NCI-H1436 (cell line): ENCODE results near the gene CLIC5.

Experiments
- DNase-seq: peaks from one replicate; lab custom pipeline; 2025; lab: John Stamatoyannopoulos, UW

Gene CLIC5

GRCh38 chr6:45892196-45892595, 123.5 kb downstream of the CLIC5 start:
- no peak for DNase-seq

DNA sequence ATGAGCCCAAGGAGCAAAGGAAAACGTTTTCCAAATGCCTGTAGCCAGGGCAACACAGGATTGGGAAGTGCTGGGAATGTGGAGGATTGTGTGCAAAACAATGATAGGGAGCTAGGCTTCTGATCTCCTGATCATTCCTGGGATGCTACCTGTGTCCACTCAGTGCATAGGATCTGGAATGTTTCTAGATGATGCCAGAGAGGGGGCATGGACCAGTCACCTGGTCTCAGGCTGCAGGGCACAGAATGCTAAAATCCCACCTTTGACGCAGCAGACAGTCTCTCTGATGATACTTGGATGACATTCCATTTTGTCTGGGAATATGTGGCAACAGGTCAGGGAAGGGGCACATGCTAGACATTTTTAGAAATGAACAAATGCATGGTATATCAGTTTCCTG, 128.9 kb downstream of the CLIC5 start:
- no peak for DNase-seq

GRCh38 chr6:45884336-45884735, 131.3 kb downstream of the CLIC5 start:
- DNase-seq, result no peak

GRCh38 chr6:45882671-45883070, 133.0 kb downstream of the CLIC5 start:
- DNase-seq, result no peak

- no peak for DNase-seq
Measured at GRCh38 chr6:45881705-45882467, 133.8 kb downstream of the CLIC5 start.

DNA sequence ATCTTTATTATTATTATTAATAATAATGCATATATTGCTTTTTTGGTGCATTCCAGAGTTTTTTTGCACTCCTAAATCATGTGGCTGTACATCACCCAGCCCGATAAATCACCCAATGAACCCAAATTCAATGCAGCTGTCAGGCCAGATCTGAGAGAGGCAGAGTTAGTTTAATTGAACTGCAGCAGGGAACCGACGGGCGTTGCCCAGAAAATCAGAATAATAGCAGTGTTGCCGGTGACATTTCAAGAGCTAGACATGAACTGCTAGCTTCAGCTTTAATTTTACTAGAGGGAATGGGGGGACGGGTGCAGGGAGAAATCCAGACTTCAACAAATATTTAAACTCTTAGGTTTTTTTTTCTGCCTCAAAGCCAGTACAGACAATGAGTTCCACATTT, 135.0 kb downstream of the CLIC5 start:
- no peak for DNase-seq

- no peak for DNase-seq
Measured at GRCh38 chr6:45880159-45880558, 135.5 kb downstream of the CLIC5 start.

DNA sequence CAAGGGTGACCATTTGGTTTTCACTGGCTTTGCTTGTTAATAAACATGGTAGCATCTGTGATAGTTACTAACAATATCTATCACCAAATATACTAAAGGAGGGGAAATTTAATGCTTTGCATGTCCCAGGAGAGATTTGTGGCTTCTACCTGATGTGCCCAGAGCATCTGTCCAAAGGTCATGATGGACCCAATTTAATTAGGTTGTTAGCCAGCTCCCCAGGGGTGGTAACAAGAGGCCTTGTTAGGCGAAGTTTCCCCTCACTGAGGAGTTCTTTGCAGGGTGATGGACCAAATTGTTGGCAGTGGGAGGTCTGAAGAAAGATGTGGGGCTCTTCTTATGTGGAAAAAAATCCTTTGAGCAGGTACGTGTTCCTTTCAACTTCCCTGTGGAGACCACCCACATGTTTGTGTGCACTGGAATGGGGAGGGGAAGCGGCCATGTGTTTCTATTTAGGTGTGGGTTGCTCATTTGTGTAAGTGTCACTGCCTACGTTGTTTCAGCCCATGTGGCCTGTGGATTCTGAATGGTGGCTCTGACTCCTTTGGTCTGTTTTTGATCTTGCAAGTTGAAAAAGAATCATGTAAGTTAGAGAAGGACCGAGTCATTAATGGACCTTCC, 137.6 kb downstream of the CLIC5 start:
- no peak for DNase-seq

GRCh38 chr6:45872827-45873365, 142.8 kb downstream of the CLIC5 start:
- no peak for DNase-seq

- DNase-seq, result no peak
Measured at GRCh38 chr6:45870531-45870930, 145.1 kb downstream of the CLIC5 start.

- DNase-seq, result no peak
Measured at GRCh38 chr6:45864651-45865050, 151.0 kb downstream of the CLIC5 start.

- no peak for DNase-seq
Measured at GRCh38 chr6:45858691-45859090, 157.0 kb downstream of the CLIC5 start.

DNA sequence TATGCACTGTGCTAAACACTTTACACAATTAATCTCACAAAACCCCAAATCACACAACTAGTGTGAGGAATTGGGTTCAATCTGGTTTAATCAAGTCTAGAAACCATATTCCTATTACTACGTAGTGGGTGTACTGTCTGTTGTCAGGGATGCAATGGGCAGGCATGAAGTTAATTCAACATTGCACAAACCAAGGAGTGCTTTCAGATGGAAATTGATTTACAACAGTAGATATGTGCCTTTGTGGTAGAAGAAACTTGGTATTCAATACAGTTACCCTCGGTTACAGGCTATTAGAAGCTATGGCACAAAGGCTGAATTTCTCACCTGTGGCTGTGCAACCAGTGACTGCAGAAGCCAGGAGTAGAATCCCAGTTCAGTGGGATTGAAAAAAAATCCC, 157.8 kb downstream of the CLIC5 start:
- no peak for DNase-seq

GRCh38 chr6:45855642-45856394, 159.8 kb downstream of the CLIC5 start:
- DNase-seq, result no peak

DNA sequence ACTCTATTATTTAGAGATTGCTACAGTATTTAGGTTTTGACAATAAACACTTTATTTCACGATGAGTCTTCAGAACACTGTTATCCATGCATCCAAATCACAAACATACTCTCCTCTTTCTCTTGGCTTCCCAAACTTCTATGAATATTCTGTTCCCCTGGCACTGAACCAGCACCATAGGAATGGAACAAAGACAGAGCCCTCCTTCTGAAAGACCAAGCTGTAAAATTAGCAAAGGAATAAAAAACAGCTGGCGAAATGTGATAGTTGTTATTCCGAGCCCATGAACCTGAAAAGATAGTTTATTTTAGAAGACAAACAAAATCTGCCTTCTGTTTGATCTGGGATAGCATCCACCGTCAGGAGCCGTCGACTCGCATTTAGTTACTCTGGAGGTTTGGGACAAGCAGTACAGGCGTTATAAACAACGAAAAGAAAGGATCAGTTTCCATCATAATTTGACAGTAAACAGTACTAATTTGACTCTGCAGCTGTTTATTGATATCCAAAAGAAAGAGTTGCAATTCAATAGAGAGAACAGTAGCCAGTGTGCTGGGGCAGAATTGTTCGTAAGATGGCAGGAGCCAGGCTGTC, 161.4 kb downstream of the CLIC5 start:
- no peak for DNase-seq

GRCh38 chr6:45851034-45851400, 164.6 kb downstream of the CLIC5 start:
- DNase-seq, result no peak

DNA sequence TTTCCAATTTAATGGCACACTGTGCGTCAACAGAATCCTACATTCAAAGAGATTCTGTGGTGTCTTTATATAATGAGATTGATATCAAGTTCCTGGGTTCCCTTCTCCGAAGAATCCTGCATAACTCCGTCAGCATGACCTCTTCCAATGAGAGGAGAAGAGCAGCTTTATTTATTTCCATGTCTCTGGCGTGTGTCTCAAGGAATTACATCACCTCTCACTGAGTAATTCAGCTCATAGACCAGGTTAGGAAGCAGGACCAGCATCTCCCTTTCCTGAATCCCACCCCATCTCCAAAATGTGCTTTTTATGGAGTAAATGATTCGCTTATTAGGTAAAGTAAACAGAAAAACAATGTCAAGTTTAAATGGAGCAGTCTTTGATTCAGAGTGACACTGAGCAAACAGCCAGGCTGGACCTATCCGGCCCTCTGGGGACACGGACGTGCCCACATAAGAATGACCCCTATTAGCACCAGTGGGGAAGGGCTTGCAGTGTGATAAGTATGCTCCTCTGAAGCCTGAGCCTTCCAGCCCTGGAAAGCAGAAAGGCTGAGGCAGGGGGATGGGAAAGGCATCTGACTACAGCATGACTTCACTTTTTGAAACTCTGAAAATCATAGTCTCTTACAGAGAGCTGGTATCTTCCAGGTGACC, 165.2 kb downstream of the CLIC5 start:
- DNase-seq, result no peak

DNA sequence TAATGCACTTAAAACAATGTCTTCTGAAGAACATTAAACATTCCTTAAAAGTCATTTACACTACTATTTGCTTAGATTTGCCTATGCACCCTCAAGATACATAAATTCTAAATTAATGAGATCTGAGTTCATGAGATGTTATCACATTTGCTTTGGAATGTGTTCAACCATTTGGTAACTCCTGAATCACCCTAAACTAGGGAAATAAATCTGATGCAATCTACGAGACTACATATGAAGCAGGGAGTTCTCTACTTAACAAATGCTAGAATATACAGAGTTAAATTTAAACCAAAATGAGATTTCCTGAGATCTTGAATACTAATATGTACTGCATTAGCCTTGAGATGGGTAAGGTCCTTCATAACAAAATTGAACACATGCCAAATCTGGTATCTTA, 170.1 kb downstream of the CLIC5 start:
- DNase-seq, result no peak

DNA sequence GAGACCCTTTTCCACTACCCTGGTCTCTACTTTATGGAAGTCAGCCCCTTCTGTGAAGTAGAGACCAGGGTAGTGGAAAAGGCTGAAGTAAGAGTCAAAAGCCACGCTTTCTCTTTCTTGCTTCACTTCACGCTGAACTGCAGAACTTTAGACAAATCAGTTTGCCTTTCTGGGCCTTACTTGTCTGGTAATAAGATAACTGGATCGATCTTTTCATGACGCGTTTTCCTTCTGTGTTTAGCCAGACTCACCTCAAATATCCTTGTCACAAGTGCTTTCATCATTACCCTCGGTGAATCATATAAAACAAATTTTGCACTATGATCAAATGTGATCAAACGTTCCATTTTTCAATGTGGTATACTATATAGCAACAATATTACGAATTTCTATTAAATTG, 170.7 kb downstream of the CLIC5 start:
- DNase-seq, result no peak

DNA sequence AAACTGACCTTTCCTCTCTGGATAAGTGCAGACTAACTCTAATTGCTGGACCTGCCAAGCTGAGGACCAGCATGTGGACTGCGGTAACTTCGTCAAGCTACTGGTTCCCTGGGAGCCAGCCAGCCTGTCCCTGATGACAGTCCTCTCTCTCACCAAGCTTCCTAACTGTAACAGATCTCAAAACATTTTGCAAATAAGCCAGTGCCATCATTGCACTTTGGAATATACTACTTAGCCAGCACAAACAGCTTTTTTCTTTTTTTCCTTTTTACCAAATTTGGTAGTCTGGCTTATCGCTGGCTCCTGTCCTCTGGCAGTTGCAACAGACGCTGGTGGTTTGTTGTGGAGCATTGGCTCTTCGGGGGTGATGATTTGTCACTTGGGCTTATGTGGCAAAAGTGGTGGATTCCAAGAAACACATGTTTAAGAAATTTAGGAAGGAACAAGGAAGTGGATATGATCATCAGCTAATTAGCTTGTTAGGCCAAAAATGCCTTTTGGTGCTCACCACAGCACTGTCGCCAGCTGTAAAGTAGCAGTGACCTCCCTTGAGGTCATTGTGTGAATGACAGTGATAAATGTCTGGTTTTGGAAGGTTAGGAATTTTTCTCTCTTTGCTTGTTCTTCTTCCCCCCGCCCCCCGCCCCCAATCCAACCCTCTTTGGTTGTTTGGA, 171.7 kb downstream of the CLIC5 start:
- no peak for DNase-seq

- no peak for DNase-seq
Measured at GRCh38 chr6:45841062-45841461, 174.6 kb downstream of the CLIC5 start.
